ENCODE results near the gene ARHGAP6.

Gene ARHGAP6

GRCh38 chrX:11484290-11484689 is 181.4 kb downstream of the ARHGAP6 start:
- TF ChIP-seq CTCF (conservative IDR thresholded peaks at IDR 0.05; ENCODE audit: low read depth, low read length), result no peak
- H3K4me3 ChIP-seq (ENCODE audit: low read length), result no peak overlapping the region
- no peak for DNase-seq (ENCODE audit: low read depth)

GRCh38 chrX:11481035-11481434 is 184.7 kb downstream of the ARHGAP6 start:
- no peak for TF ChIP-seq CTCF (conservative IDR thresholded peaks at IDR 0.05; ENCODE audit: low read depth, low read length)
- H3K4me3 ChIP-seq (ENCODE audit: low read length), result no peak overlapping the region
- no peak for DNase-seq (ENCODE audit: low read depth)

GRCh38 chrX:11480626-11481025 is 185.1 kb downstream of the ARHGAP6 start:
- DNase-seq (ENCODE audit: low read depth), result no peak
- TF ChIP-seq CTCF (conservative IDR thresholded peaks at IDR 0.05; ENCODE audit: low read depth, low read length), result no peak

GRCh38 chrX:11478911-11479310 is 186.8 kb downstream of the ARHGAP6 start:
- no peak overlapping the region for H3K4me3 ChIP-seq (ENCODE audit: low read length)
- no peak for TF ChIP-seq CTCF (conservative IDR thresholded peaks at IDR 0.05; ENCODE audit: low read depth, low read length)
- DNase-seq (ENCODE audit: low read depth), result no peak

More at GRCh38 chrX:11480626-11481025, 185.1 kb downstream of the ARHGAP6 start:
- H3K4me3 ChIP-seq (ENCODE audit: low read length), result no peak overlapping the region

- TF ChIP-seq CTCF (conservative IDR thresholded peaks at IDR 0.05; ENCODE audit: low read depth, low read length), result no peak
- no peak for DNase-seq (ENCODE audit: low read depth)
- H3K4me3 ChIP-seq (ENCODE audit: low read length), result no peak overlapping the region
Observed at GRCh38 chrX:11478026-11478425, 187.7 kb downstream of the ARHGAP6 start.

GRCh38 chrX:11474576-11474975 is 191.1 kb downstream of the ARHGAP6 start:
- no peak for DNase-seq (ENCODE audit: low read depth)
- TF ChIP-seq CTCF (conservative IDR thresholded peaks at IDR 0.05; ENCODE audit: low read depth, low read length), result no peak
- H3K4me3 ChIP-seq (ENCODE audit: low read length), result no peak overlapping the region

GRCh38 chrX:11474021-11474420 is 191.7 kb downstream of the ARHGAP6 start:
- H3K4me3 ChIP-seq (ENCODE audit: low read length), result no peak overlapping the region
- DNase-seq (ENCODE audit: low read depth), result no peak
- no peak for TF ChIP-seq CTCF (conservative IDR thresholded peaks at IDR 0.05; ENCODE audit: low read depth, low read length)
